Stimulated activated CD8-positive, alpha-beta memory T cell treated with anti-CD3 and anti-CD28 coated beads, Interleukin-7, amount 100 ng/mL, for 4 hours (primary cell): ENCODE data around the gene OSBPL2.

Experiments used
- DNase-seq, 2 donors: peaks; one replicate each; pipeline ENCODE4 v3.0.0-alpha.2; 2020; ENCODE audit warnings: low read depth in 2 of 2

Gene OSBPL2

GRCh38 chr20:62282877-62283503 is 44.7 kb downstream of the OSBPL2 start:
- DNase-seq: no peak

- DNase-seq: no peak
These were observed 46.1 kb downstream of the OSBPL2 start for GRCh38 chr20:62284448-62284847.

GRCh38 chr20:62285151-62285550 is 46.8 kb downstream of the OSBPL2 start:
- no peak for DNase-seq

- DNase-seq: no peak
These were observed 47.4 kb downstream of the OSBPL2 start for GRCh38 chr20:62285722-62286121.

GRCh38 chr20:62286493-62287064 is 48.3 kb downstream of the OSBPL2 start:
- no peak for DNase-seq

GRCh38 chr20:62287129-62287528 is 48.8 kb downstream of the OSBPL2 start:
- no peak for DNase-seq

GRCh38 chr20:62287759-62288534 is 49.6 kb downstream of the OSBPL2 start:
- DNase-seq: no peak

GRCh38 chr20:62288535-62289105 is 50.3 kb downstream of the OSBPL2 start:
- DNase-seq: no peak

- DNase-seq: no peak
These were observed 50.8 kb downstream of the OSBPL2 start for GRCh38 chr20:62289131-62289530.

- no peak for DNase-seq
These were observed 51.6 kb downstream of the OSBPL2 start for GRCh38 chr20:62289898-62290297.

GRCh38 chr20:62291251-62292066 is 53.1 kb downstream of the OSBPL2 start:
- no peak for DNase-seq

GRCh38 chr20:62292108-62292507 is 53.8 kb downstream of the OSBPL2 start:
- DNase-seq: no peak

- DNase-seq: no peak
These were observed 54.9 kb downstream of the OSBPL2 start for GRCh38 chr20:62293111-62293784.

GRCh38 chr20:62293946-62294345 is 55.6 kb downstream of the OSBPL2 start:
- DNase-seq: no peak

- no peak for DNase-seq
These were observed 56.2 kb downstream of the OSBPL2 start for GRCh38 chr20:62294516-62294915.

GRCh38 chr20:62296724-62297448 is 58.6 kb downstream of the OSBPL2 start:
- DNase-seq: no peak

GRCh38 chr20:62297449-62298227 is 59.3 kb downstream of the OSBPL2 start:
- no peak for DNase-seq

GRCh38 chr20:62298577-62299249 is 60.4 kb downstream of the OSBPL2 start:
- no peak for DNase-seq

- DNase-seq: no peak
These were observed 61.4 kb downstream of the OSBPL2 start for GRCh38 chr20:62299666-62300236.
